HG03064 (cell line): Measurements from ENCODE around the gene RAP1GAP2.
"Not testable (repeated sequence)": the region's sequence is repeated elsewhere in the genome, so short reads cannot be mapped to it uniquely, and the experiment has no call there.

Experiments used
- ATAC-seq: cut with Tn5 transposase; IDR thresholded peaks from one replicate; pipeline ENCODE4 v1.9.1; 2021; ENCODE audit warnings: low read depth; ENCODE audit not compliant: unreplicated experiment

RAP1GAP2 gene

GRCh38 chr17:2878751-2879254, 82.6 kb downstream of the RAP1GAP2 start:
- ATAC-seq: no peak

- no peak for ATAC-seq
These were observed 83.8 kb downstream of the RAP1GAP2 start for GRCh38 chr17:2880050-2880449.

- ATAC-seq: no peak
These were observed 85.1 kb downstream of the RAP1GAP2 start for GRCh38 chr17:2881295-2881694.

GRCh38 chr17:2883544-2884213, 87.4 kb downstream of the RAP1GAP2 start:
- ATAC-seq: no peak

GRCh38 chr17:2885733-2886132, 89.5 kb downstream of the RAP1GAP2 start:
- no peak for ATAC-seq

GRCh38 chr17:2888326-2888725, 92.1 kb downstream of the RAP1GAP2 start:
- no peak for ATAC-seq

- ATAC-seq: no peak
These were observed 93.0 kb downstream of the RAP1GAP2 start for GRCh38 chr17:2889256-2889655.

- ATAC-seq: not testable (repeated sequence)
These were observed 94.5 kb downstream of the RAP1GAP2 start for GRCh38 chr17:2890778-2891177.

- no peak for ATAC-seq
These were observed 96.2 kb downstream of the RAP1GAP2 start for GRCh38 chr17:2892305-2892971.

GRCh38 chr17:2893422-2893914, 97.2 kb downstream of the RAP1GAP2 start:
- no peak for ATAC-seq

- no peak for ATAC-seq
These were observed 98.5 kb downstream of the RAP1GAP2 start for GRCh38 chr17:2894782-2895181.

GRCh38 chr17:2897605-2898004, 101.4 kb downstream of the RAP1GAP2 start:
- no peak for ATAC-seq

- no peak for ATAC-seq
These were observed 102.2 kb downstream of the RAP1GAP2 start for GRCh38 chr17:2898255-2898926.

- ATAC-seq: no peak
These were observed 103.7 kb downstream of the RAP1GAP2 start for GRCh38 chr17:2899906-2900305.

GRCh38 chr17:2900842-2901241, 104.6 kb downstream of the RAP1GAP2 start:
- no peak for ATAC-seq

- ATAC-seq: no peak
These were observed 105.3 kb downstream of the RAP1GAP2 start for GRCh38 chr17:2901582-2901981.

- no peak for ATAC-seq
These were observed 106.3 kb downstream of the RAP1GAP2 start for GRCh38 chr17:2902546-2902945.

- no peak for ATAC-seq
These were observed 107.1 kb downstream of the RAP1GAP2 start for GRCh38 chr17:2903193-2903974.

- no peak for ATAC-seq
These were observed 107.9 kb downstream of the RAP1GAP2 start for GRCh38 chr17:2904135-2904534.

- no peak for ATAC-seq
These were observed 109.0 kb downstream of the RAP1GAP2 start for GRCh38 chr17:2905269-2905668.
